ENCODE results near the gene IL36RN. TPM values are rescaled to one million over a fixed set of nuclear protein-coding genes. Genes with fewer than 3 reads are reported as not detected.

The IL36RN gene
- total and polyA plus RNA-seq, 7 donors, result not detected

DNA sequence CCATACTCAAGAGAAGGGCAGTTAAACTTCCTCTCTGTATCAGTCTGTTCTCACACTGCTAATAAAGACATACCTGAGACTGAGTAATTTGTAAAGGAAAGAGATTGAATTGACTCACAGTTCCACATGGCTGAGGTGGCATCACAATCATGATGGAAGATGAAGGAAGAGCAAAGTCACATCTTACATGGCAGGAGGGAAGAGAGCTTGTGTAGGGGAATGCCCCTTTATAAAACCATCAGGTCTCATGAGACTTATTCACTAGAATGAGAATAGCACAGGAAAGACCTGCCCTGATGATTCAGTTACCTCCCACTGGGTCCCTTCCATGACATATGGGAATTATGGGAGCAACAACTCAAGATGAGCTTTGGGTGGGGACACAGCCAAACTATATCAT is 4.9 kb upstream of the IL36RN start:
- intact Hi-C loops (cut with DNase I), result no loop called here
- Histone ChIP-seq H3K27ac (no peak overlapping the region), H3K9me3 (no peaks in the 10 kb centered on the region), H3K27me3 (ENCODE audit: insufficient read depth in 3 of 3, low read length in 2 of 3) (no peaks in the 10 kb centered on the region), H3K36me3 (ENCODE audit: insufficient read depth in 1 of 2, low read depth in 1 of 2) (no peaks in the 10 kb centered on the region), H3K4me1 (no peaks in the 10 kb centered on the region), H3K4me3 (no peak overlapping the region)
- DNase-seq (no peak), ATAC-seq (no peak)
- TF ChIP-seq CTCF (IDR thresholded peaks at IDR 0.05), result no peak

- no peaks in the 10 kb centered on the region for H3K9me3 ChIP-seq
- H3K27me3 ChIP-seq (ENCODE audit: insufficient read depth in 3 of 3, low read length in 2 of 3), result peaks cover 0 to 1% (median 0%) of the 10 kb centered on the region in 3 donors
- H3K27ac ChIP-seq, result no peak overlapping the region
- H3K4me3 ChIP-seq, result no peak overlapping the region
- TF ChIP-seq CTCF (IDR thresholded peaks at IDR 0.05), result no peak
- intact Hi-C loops (cut with DNase I), result no loop called here
- DNase-seq, result no peak
- no peaks in the 10 kb centered on the region for H3K36me3 ChIP-seq (ENCODE audit: insufficient read depth in 1 of 2, low read depth in 1 of 2)
- ATAC-seq, result no peak
- 60 to 64% (median 63%) methylated on average over 1 of the region's 1 CpG for WGBS, 3 donors
- H3K4me1 ChIP-seq, result no peaks in the 10 kb centered on the region
Observed at GRCh38 chr2:113056521-113056920, 2.5 kb upstream of the IL36RN start.

- H3K36me3 ChIP-seq (ENCODE audit: insufficient read depth in 1 of 2, low read depth in 1 of 2), result no peaks in the 10 kb centered on the region
- H3K4me3 ChIP-seq, result no peak overlapping the region
- no peak overlapping the region for H3K27ac ChIP-seq
- no peaks in the 10 kb centered on the region for H3K9me3 ChIP-seq
- no peak for TF ChIP-seq CTCF (IDR thresholded peaks at IDR 0.05)
- DNase-seq (no peak), ATAC-seq (no peak)
- H3K27me3 ChIP-seq (ENCODE audit: insufficient read depth in 3 of 3, low read length in 2 of 3), result peaks cover 0 to 1% (median 0%) of the 10 kb centered on the region in 3 donors
- intact Hi-C loops (cut with DNase I), result no loop called here
- 45 to 54% (median 51%) methylated on average over 1 of the region's 1 CpG for WGBS, 3 donors
- no peaks in the 10 kb centered on the region for H3K4me1 ChIP-seq
Observed at GRCh38 chr2:113057117-113057516, 1.9 kb upstream of the IL36RN start.

DNA sequence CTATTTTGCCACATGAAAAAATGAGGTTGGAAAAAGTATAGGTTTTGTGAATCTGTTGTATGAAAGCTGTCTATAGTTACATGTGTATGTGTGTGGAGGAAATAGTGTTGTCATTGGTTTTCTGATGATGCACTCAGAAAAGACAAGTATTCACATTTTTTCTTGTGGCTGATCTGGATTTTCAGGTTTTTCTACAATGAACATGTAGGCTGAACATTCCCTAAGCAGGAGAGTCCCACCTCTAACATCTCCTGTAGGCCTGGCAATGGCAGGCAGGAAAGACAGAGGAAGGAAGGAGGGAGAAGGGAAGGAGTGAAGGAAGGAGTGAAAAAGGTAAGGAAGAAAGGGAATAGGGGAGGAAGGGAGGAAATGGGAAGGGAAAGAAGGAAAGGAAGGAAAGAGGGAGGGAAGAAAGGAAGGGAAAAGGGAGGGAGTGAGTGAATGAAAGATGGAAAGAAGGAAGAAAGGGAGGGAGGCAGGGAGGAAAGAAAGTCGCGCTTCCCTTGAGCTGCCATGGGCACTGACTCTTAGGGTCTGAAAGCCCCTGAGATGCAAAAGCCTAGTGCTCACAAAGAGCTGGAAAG is 495 bp upstream of the IL36RN start:
- H3K9me3 ChIP-seq, result no peaks in the 10 kb centered on the region
- 43 to 74% (median 58%) methylated on average over 2 of the region's 2 CpGs for WGBS, 3 donors
- no peaks in the 10 kb centered on the region for H3K4me1 ChIP-seq
- ATAC-seq (no peak), DNase-seq (no peak)
- intact Hi-C loops (cut with DNase I), result no loop called here
- no peak overlapping the region for H3K4me3 ChIP-seq
- H3K27me3 ChIP-seq (ENCODE audit: insufficient read depth in 3 of 3, low read length in 2 of 3), result peaks cover 0 to 1% (median 0%) of the 10 kb centered on the region in 3 donors
- no peaks in the 10 kb centered on the region for H3K36me3 ChIP-seq (ENCODE audit: insufficient read depth in 1 of 2, low read depth in 1 of 2)
- no peak for TF ChIP-seq CTCF (IDR thresholded peaks at IDR 0.05)
- H3K27ac ChIP-seq, result no peak overlapping the region

DNA sequence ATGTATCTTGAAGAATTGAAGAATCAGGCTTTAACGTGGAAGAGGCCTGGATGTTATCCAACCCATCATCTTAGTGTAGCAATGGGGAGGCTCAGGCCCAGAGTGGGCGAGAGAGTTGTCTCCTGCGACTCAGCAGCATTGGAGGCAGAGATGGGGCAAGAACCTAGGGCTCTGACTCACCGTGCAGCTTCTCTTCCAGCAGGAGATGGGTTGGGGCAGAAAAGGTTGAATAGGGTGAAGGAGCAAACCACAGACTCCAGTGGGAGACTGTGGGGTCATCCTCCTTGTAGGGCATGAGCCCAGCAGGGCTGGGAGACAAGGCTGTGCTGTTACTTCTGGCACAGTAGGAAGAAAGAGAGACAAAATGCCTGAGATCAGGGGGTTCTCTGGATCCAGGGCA is 1.4 kb downstream of the IL36RN start:
- Histone ChIP-seq H3K27me3 (ENCODE audit: insufficient read depth in 3 of 3, low read length in 2 of 3) (peaks cover 0 to 6% (median 4%) of the 10 kb centered on the region in 3 donors), H3K36me3 (ENCODE audit: insufficient read depth in 1 of 2, low read depth in 1 of 2) (no peaks in the 10 kb centered on the region), H3K9me3 (no peaks in the 10 kb centered on the region), H3K27ac (no peak overlapping the region), H3K4me1 (no peaks in the 10 kb centered on the region), H3K4me3 (no peak overlapping the region)
- intact Hi-C loops (cut with DNase I), result no loop called here
- TF ChIP-seq CTCF (IDR thresholded peaks at IDR 0.05), result no peak
- ATAC-seq, result no peak
- no peak for DNase-seq
- 71 to 78% (median 73%) methylated on average over 4 of the region's 4 CpGs for WGBS, 3 donors
